Large intestine (tissue), 12 donors: Measurements from ENCODE around the gene ZNF681. TPM values are rescaled to one million over a fixed set of nuclear protein-coding genes. Genes with fewer than 3 reads are reported as not detected.

Experiments
- DNase-seq, 2 donors: peaks; one replicate each; pipeline versions ENCODE4 v3.0.0 to v3.0.0-alpha.2; 2013
- H3K27ac ChIP-seq: one replicate; pipeline ENCODE4 v1.5.1; 2013; ENCODE audit warnings: low read length
- H3K27me3 ChIP-seq: 2 replicates; pipeline ENCODE4 v1.6.1; 2013; ENCODE audit warnings: low read length; ENCODE audit not compliant: control insufficient read depth, insufficient read depth
- H3K36me3 ChIP-seq: 2 replicates; pipeline ENCODE4 v1.6.1; 2013; ENCODE audit warnings: low read length; ENCODE audit not compliant: control insufficient read depth, insufficient read depth
- H3K4me1 ChIP-seq: one replicate; pipeline ENCODE4 v1.6.1; 2013; ENCODE audit warnings: low read length; ENCODE audit not compliant: control insufficient read depth, insufficient read depth
- H3K4me3 ChIP-seq: one replicate; pipeline ENCODE4 v1.5.1; 2013; ENCODE audit warnings: low read length
- H3K9me3 ChIP-seq: one replicate; pipeline ENCODE4 v1.6.1; 2013; ENCODE audit warnings: mild to moderate bottlenecking, low read depth, low read length, moderate library complexity; ENCODE audit not compliant: control insufficient read depth
- WGBS: methylation state at CpG from one replicate; pipeline ENCODE4 v1.1.5; 2013; ENCODE audit warnings: low lambda C conversion rate; ENCODE audit not compliant: insufficient coverage; 5-methylcytosine and 5-hydroxymethylcytosine counted together
- long read RNA-seq, 11 donors: transcript quantifications; one replicate each; lab custom pipeline, GENCODE V29; 2026
- polyA plus RNA-seq: library from polyadenylated mRNA; unstranded; fragments of 120-200 nt; gene quantifications from one replicate; pipeline ENCODE4 v1.2.1, GENCODE V29; 2013

ZNF681 gene
- 5.1 TPM for polyA plus RNA-seq
- long read RNA-seq, donor 1, full-length matches to known transcripts, result 1 of 1 reads
- long read RNA-seq, donor 1, partial matches to known transcripts, result 0 of 1 reads
- long read RNA-seq, donor 1, other reads (novel, unspliced or antisense), result 0 of 1 reads
- long read RNA-seq, donor 2, partial matches to known transcripts, result 0 of 1 reads
- long read RNA-seq, donor 2, other reads (novel, unspliced or antisense), result 0 of 1 reads
- long read RNA-seq, donor 3, result 0 reads
- long read RNA-seq, donor 4, result 0 reads
- long read RNA-seq, donor 5, full-length matches to known transcripts, result 2 of 2 reads
- long read RNA-seq, donor 5, partial matches to known transcripts, result 0 of 2 reads
- long read RNA-seq, donor 5, other reads (novel, unspliced or antisense), result 0 of 2 reads
- long read RNA-seq, donor 6, full-length matches to known transcripts, result 2 of 2 reads
- long read RNA-seq, donor 6, partial matches to known transcripts, result 0 of 2 reads
- long read RNA-seq, donor 6, other reads (novel, unspliced or antisense), result 0 of 2 reads
- long read RNA-seq, donor 7, result 0 reads
- long read RNA-seq, donor 8, result 0 reads
- long read RNA-seq, donor 9, full-length matches to known transcripts, result 3 of 10 reads
- long read RNA-seq, donor 9, partial matches to known transcripts, result 0 of 10 reads
- long read RNA-seq, donor 9, other reads (novel, unspliced or antisense), result 7 of 10 reads
- long read RNA-seq, donor 10, result 0 reads
- long read RNA-seq, donor 11, full-length matches to known transcripts, result 2 of 2 reads
- long read RNA-seq, donor 11, partial matches to known transcripts, result 0 of 2 reads
- long read RNA-seq, donor 11, other reads (novel, unspliced or antisense), result 0 of 2 reads

GRCh38 chr19:23758187-23759074, at the start of gene ZNF681:
ZNF681 (minus strand) TSS chr19:23758891; CDS start chr19:23758749, 142 bp downstream.
- Histone ChIP-seq H3K4me1 (no peaks in the 10 kb centered on the region), H3K36me3 (peaks cover 2% of the 10 kb centered on the region), H3K27ac (peak within 1 kb of the TSS; percentile 78), H3K27me3 (no peaks in the 10 kb centered on the region), H3K4me3 (peak within 1 kb of the TSS; percentile 77), H3K9me3 (no peaks in the 10 kb centered on the region)
- peak; percentile 87 to 92 for DNase-seq
- WGBS, result no CpG with 5 or more reads among the region's 44 CpGs

- Histone ChIP-seq H3K4me1 (no peaks in the 10 kb centered on the region), H3K4me3 (no peak overlapping the region), H3K27me3 (no peaks in the 10 kb centered on the region), H3K9me3 (peaks cover 7% of the 10 kb centered on the region), H3K36me3 (no peaks in the 10 kb centered on the region), H3K27ac (no peak overlapping the region)
- no CpG with 5 or more reads among the region's 4 CpGs for WGBS
- DNase-seq, result no peak
Measured at GRCh38 chr19:23804676-23805075, 46.0 kb upstream of the ZNF681 start.

- no peaks in the 10 kb centered on the region for H3K4me1 ChIP-seq
- no peak overlapping the region for H3K27ac ChIP-seq
- no peak overlapping the region for H3K4me3 ChIP-seq
- DNase-seq, result no peak
- peaks cover 7% of the 10 kb centered on the region for H3K9me3 ChIP-seq
- no peaks in the 10 kb centered on the region for H3K36me3 ChIP-seq
- H3K27me3 ChIP-seq, result no peaks in the 10 kb centered on the region
Measured at GRCh38 chr19:23802290-23802689, 43.6 kb upstream of the ZNF681 start.

GRCh38 chr19:23801803-23802202, 43.1 kb upstream of the ZNF681 start:
- Histone ChIP-seq H3K27me3 (no peaks in the 10 kb centered on the region), H3K27ac (no peak overlapping the region), H3K9me3 (peaks cover 7% of the 10 kb centered on the region), H3K36me3 (no peaks in the 10 kb centered on the region), H3K4me1 (no peaks in the 10 kb centered on the region), H3K4me3 (no peak overlapping the region)
- DNase-seq, result no peak
- WGBS, result no CpG with 5 or more reads among the region's 1 CpG

- H3K27ac ChIP-seq, result no peak overlapping the region
- no peak overlapping the region for H3K4me3 ChIP-seq
- H3K4me1 ChIP-seq, result no peaks in the 10 kb centered on the region
- no peak for DNase-seq
- peaks cover 7% of the 10 kb centered on the region for H3K9me3 ChIP-seq
- no peaks in the 10 kb centered on the region for H3K36me3 ChIP-seq
- H3K27me3 ChIP-seq, result no peaks in the 10 kb centered on the region
Measured at GRCh38 chr19:23800868-23801267, 42.2 kb upstream of the ZNF681 start.

GRCh38 chr19:23800271-23800670, 41.6 kb upstream of the ZNF681 start:
- H3K4me1 ChIP-seq, result no peaks in the 10 kb centered on the region
- whole genome bisulfite sequencing, result no CpG with 5 or more reads among the region's 3 CpGs

GRCh38 chr19:23799321-23799720, 40.6 kb upstream of the ZNF681 start:
- Histone ChIP-seq H3K4me1 (no peaks in the 10 kb centered on the region), H3K27me3 (no peaks in the 10 kb centered on the region), H3K9me3 (peaks cover 4% of the 10 kb centered on the region), H3K4me3 (no peak overlapping the region), H3K36me3 (no peaks in the 10 kb centered on the region), H3K27ac (no peak overlapping the region)
- no peak for DNase-seq
- no CpG with 5 or more reads among the region's 5 CpGs for WGBS

More at GRCh38 chr19:23800271-23800670, 41.6 kb upstream of the ZNF681 start:
- peaks cover 7% of the 10 kb centered on the region for H3K9me3 ChIP-seq
- no peaks in the 10 kb centered on the region for H3K27me3 ChIP-seq
- no peaks in the 10 kb centered on the region for H3K36me3 ChIP-seq
- no peak for DNase-seq
- no peak overlapping the region for H3K27ac ChIP-seq
- H3K4me3 ChIP-seq, result no peak overlapping the region

GRCh38 chr19:23795462-23795861, 36.8 kb upstream of the ZNF681 start:
- H3K4me1 ChIP-seq, result no peaks in the 10 kb centered on the region

GRCh38 chr19:23792784-23793183, 34.1 kb upstream of the ZNF681 start:
- DNase-seq, result no peak
- WGBS, result 44% methylated on average over 3 of the region's 5 CpGs
- H3K27me3 ChIP-seq, result no peaks in the 10 kb centered on the region
- no peak overlapping the region for H3K27ac ChIP-seq
- H3K36me3 ChIP-seq, result peaks cover 3% of the 10 kb centered on the region
- H3K9me3 ChIP-seq, result no peaks in the 10 kb centered on the region
- H3K4me3 ChIP-seq, result no peak overlapping the region
- no peaks in the 10 kb centered on the region for H3K4me1 ChIP-seq

More at GRCh38 chr19:23795462-23795861, 36.8 kb upstream of the ZNF681 start:
- H3K9me3 ChIP-seq, result no peaks in the 10 kb centered on the region
- H3K4me3 ChIP-seq, result no peak overlapping the region
- no peak for DNase-seq
- no peak overlapping the region for H3K27ac ChIP-seq
- no peaks in the 10 kb centered on the region for H3K36me3 ChIP-seq
- H3K27me3 ChIP-seq, result no peaks in the 10 kb centered on the region
